NCI-H345 (cell line): Measurements from ENCODE around the gene POLR3K.
A peak's percentile ranks its signal among the peaks of the same experiment; 100 is the strongest.

Experiments
- DNase-seq: peaks from one replicate; lab custom pipeline; 2025; lab: John Stamatoyannopoulos, UW

The POLR3K gene

GRCh38 chr16:78444-79150 lies 25.2 kb upstream of the POLR3K start:
- DNase-seq: no peak

DNA sequence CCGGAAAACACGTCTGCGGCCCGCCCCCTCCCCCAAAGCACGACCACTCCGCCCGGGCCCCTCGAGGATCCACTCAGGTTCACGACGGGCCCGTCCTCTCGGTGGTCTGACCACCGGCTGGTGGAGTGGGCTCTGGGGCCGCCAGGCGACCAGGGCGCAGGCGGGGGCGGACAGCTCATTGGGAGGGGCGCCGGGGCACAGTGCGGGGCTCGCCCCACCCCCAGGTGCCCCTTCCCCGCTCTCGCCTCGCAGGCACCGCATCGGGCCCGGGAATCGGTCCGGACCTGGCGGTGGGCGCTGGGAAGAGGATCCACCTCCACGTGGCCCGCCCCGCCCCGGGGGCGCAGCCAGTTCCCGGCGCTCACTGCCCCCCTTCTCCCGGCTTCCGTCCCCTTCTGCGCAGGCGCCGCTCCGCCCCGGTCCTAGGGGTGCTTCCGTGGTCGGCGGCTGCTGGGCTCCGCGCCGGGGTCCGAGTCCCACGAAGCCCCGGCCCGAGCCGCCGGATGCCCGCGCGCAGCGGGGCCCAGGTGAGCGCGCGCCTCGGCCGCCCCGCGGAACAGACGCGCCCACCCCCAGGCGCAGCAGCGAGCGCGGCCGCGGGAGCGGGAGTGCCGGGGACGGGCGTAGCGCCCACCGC lies 24.5 kb upstream of the POLR3K start, which contains the start of gene MPG:
TSS of gene MPG (plus strand) at position 419 of the 637 bp plus-strand sequence. CDS start at position 504, 85 bp downstream.
- peak; percentile 78 for DNase-seq

- peak; percentile 40 for DNase-seq
Measured at GRCh38 chr16:77273-77806, 23.9 kb upstream of the POLR3K start.

DNA sequence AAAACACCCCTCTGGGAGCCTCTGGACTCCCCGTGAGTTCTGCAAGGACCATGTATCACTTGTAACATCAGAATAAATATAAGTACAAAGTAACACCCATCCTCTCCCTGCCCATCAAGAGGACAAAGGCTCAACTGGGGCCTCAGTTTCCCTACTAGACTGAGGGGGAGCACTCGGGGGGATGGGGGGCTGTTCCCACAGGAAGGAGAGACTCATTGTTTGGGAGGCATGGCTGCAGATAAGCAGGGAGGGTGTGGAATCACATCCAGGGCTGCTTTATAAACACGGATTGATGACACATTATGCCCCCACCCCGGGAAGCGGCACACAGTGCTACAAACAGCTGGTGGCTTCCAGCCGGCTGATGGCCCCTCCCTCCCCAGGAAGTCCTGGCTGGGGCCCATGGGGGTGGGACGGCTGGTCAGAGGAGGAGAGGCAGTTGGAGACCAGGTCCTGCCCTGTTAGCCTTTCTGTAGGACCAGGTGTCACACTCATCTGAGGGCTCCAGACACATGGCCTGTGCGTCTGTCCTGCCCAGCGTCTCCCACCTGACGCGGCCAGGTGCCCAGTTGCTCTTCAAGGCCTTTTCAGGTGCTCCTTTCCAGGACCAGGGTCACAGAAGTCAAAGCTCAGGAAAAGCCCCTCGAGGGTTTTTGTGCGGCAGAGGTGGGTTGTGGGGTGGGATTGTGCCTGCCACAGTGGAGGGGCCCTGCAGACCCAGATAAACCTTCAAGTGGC lies 23.3 kb upstream of the POLR3K start:
- DNase-seq: peak; percentile 32

- DNase-seq: no peak
Measured at GRCh38 chr16:75580-76501, 22.4 kb upstream of the POLR3K start.

GRCh38 chr16:74747-75334 lies 21.4 kb upstream of the POLR3K start:
- no peak for DNase-seq

GRCh38 chr16:74051-74746 lies 20.8 kb upstream of the POLR3K start:
- DNase-seq: no peak

GRCh38 chr16:72561-73548 lies 19.4 kb upstream of the POLR3K start, which contains the start of gene RHBDF1:
Gene RHBDF1, minus strand, starts transcription at chr16:72631. Its CDS starts 7,616 bp downstream, at chr16:65015.
- DNase-seq: no peak

GRCh38 chr16:71540-72401 lies 18.4 kb upstream of the POLR3K start:
- no peak for DNase-seq

GRCh38 chr16:71210-71539 lies 17.8 kb upstream of the POLR3K start:
- no peak for DNase-seq

DNA sequence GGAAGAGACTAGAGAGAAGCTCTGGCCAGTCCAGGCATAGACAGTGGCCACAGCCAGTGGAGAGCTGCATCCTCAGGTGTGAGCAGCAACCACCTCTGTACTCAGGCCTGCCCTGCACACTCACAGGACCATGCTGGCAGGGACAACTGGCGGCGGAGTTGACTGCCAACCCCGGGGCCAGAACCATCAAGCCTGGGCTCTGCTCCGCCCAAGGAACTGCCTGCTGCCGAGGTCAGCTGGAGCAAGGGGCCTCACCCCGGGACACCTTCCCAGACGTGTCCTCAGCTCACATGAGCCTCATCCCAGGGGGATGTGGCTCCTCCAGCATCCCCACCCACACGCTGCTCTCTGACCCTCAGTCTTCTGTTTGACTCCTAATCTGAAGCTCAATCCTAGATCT lies 15.8 kb upstream of the POLR3K start:
- DNase-seq: no peak

- no peak for DNase-seq
Measured at GRCh38 chr16:67884-68789, 14.7 kb upstream of the POLR3K start.

DNA sequence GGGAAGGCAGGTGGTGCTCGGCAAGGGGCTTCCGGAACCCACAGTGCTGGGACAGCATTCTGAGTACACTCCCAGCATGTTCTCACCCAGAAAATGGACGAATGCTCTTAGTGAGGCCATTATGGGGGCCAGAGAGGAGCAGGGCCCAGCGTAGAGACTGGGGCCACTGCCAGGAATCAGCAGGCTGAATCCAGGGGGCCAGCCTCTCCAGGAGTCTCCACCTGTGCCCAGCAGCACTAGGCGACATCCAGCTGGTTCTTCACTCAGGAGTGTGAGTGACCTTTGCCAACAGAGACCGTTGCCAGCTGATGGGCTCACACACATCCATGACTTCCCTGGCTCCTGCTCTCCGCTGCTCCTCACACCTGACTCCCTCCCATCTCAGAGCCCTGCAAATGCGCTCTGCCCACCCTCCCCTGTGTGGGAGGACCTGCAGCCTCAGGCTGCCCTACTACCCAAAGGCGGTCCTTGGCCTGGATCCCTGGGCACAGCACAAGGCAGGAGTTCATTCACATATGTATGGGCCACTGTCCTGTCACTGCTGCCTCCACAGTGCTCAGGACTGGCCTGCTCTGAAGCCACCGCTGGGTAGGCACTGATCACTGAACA lies 13.9 kb upstream of the POLR3K start:
- DNase-seq: peak; percentile 74

DNA sequence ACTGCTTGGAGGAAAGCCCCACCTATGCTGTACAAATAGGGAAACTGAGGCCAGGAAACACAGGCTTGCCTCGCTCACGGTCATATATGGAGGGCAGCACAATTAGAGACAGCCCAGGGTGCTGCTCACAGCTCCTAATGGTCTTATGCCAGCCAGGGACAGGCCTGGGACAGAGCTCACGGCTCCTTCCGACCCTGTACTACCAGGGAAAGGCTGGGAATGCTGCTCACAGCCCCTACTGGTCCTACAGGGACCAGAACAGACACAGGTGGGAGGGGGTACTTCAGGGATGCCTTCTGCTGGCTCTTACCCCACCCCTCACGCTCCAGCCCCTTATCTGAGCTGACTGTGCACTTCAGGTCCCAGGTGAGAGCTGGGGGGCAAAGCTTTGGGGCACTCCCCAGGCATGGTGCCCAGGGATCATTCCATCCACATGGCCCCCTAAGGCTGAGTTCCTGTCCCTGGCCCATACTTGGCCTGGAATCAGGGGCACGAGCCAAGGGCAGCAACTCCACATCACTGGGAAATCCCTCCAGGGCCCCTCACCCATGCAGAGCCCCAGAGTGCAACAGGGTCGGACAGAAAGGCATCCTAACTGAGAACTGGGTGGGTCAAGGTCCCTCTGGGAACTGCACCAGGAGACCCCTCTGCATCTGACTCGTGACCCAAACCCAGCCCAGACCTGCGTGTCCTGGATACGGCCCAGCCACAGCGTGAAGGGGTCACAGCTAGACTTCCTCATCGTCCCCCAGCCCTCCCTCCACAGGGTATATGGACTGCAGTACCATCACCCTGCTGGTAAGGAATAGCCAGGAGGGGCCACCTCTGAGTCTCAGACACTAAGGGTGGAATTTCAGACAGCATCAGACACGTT lies 13.1 kb upstream of the POLR3K start:
- DNase-seq: no peak

GRCh38 chr16:65745-66144 lies 12.3 kb upstream of the POLR3K start:
- peak; percentile 71 for DNase-seq

- no peak for DNase-seq
Measured at GRCh38 chr16:64914-65255, 11.5 kb upstream of the POLR3K start.
